Measurements from ENCODE around the gene TAS2R1.

The TAS2R1 gene

DNA sequence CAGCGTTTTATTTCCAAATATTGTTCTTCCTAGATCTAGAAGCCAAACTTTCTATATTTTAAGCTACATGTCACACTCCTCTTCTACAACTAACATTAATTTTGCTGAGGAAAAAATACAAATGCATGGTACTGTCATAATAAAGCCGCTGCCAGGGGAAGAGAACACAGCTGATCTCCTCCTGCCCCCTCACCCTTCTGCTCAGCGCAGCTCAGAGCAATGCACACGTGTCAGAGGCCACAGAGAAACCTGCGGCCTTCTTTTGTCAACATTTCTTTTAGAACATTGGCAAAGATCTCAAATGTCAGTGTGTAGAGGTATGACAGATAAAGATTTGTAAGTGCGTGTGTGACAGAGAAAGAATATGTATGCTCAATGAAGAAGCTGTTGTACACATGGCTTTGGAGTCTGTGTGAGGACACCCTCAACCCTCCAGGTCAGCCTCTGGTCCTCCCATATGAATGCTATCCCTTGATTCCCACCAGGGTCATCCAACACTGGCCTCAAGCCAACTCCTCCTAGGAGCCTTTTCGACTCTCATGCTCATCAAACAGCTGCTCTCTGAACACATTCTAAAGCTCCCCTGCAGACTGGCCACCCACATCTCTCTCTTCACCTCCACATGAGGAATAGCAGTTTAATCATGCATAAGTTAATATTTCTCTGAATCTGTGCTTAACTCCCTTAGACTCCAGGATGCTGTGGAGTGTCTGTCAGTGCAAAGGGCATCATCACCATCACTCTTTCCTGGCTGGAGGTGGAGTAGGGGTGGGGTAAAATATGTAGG is 40.9 kb downstream of the TAS2R1 start:
- TF ChIP-seq RAD21 (IDR thresholded peaks at IDR 0.05; ENCODE audit: low read depth) (no peak), EGR1 (IDR thresholded peaks at IDR 0.05) (no peak), TCF12 (IDR thresholded peaks at IDR 0.05; ENCODE audit: low read depth) (no peak), YY1 (IDR thresholded peaks at IDR 0.05; ENCODE audit: low read depth) (no peak), ZBTB7A (IDR thresholded peaks at IDR 0.05; ENCODE audit: low read depth) (no peak), CEBPB (IDR thresholded peaks at IDR 0.05) (no peak), CREB1 (IDR thresholded peaks at IDR 0.05; ENCODE audit: low read depth) (no peak), TEAD4 (IDR thresholded peaks at IDR 0.05) (no peak), EP300 (IDR thresholded peaks at IDR 0.05; ENCODE audit: borderline replicate concordance) (no peak), REST (IDR thresholded peaks at IDR 0.05; ENCODE audit: low read depth) (no peak)
- TF ChIP-seq, protein P1, sequence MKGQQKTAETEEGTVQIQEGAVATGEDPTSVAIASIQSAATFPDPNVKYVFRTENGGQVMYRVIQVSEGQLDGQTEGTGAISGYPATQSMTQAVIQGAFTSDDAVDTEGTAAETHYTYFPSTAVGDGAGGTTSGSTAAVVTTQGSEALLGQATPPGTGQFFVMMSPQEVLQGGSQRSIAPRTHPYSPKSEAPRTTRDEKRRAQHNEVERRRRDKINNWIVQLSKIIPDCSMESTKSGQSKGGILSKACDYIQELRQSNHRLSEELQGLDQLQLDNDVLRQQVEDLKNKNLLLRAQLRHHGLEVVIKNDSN (IDR thresholded peaks at IDR 0.05): no peak

GRCh38 chr5:9588254-9588653 is 41.9 kb downstream of the TAS2R1 start:
- TF ChIP-seq ZBTB7A (IDR thresholded peaks at IDR 0.05; ENCODE audit: low read depth) (no peak), NFIC (IDR thresholded peaks at IDR 0.05) (no peak), EP300 (IDR thresholded peaks at IDR 0.05; ENCODE audit: borderline replicate concordance) (no peak), CREB1 (IDR thresholded peaks at IDR 0.05; ENCODE audit: low read depth) (no peak), TEAD4 (IDR thresholded peaks at IDR 0.05) (no peak), TAF1 (IDR thresholded peaks at IDR 0.05; ENCODE audit: low read depth) (no peak), YY1 (IDR thresholded peaks at IDR 0.05; ENCODE audit: low read depth) (no peak), FOXM1 (IDR thresholded peaks at IDR 0.05; ENCODE audit: borderline replicate concordance, low read depth) (no peak), MAX (IDR thresholded peaks at IDR 0.05) (no peak), TCF12 (IDR thresholded peaks at IDR 0.05; ENCODE audit: low read depth) (no peak), CEBPB (IDR thresholded peaks at IDR 0.05) (no peak), REST (IDR thresholded peaks at IDR 0.05; ENCODE audit: low read depth) (no peak), EGR1 (IDR thresholded peaks at IDR 0.05) (no peak), RAD21 (IDR thresholded peaks at IDR 0.05; ENCODE audit: low read depth) (no peak)
- TF ChIP-seq, protein P1 (IDR thresholded peaks at IDR 0.05): no peak

DNA sequence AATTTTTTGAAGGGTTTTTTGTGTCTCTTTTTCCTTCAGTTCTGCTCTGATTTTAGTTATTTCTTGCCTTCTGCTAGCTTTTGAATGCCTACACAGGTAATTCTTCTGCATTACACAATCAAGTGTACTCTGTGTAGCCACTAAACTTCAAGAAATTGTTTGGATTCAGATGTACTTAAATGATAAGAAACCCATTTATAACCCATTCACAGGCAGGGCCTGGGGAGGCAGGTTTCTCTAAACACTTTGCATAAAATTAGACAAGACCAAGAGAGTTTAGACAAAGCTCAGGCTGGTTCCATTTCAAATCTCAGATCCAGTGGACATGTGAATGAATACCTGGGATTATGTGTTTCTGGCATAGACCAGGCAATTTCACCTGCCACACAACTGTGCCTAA is 43.0 kb downstream of the TAS2R1 start:
- TF ChIP-seq TEAD4 (IDR thresholded peaks at IDR 0.05) (no peak), ZBTB7A (IDR thresholded peaks at IDR 0.05; ENCODE audit: low read depth) (no peak), REST (IDR thresholded peaks at IDR 0.05; ENCODE audit: low read depth) (no peak), MAX (IDR thresholded peaks at IDR 0.05) (no peak), EGR1 (IDR thresholded peaks at IDR 0.05) (no peak), TAF1 (IDR thresholded peaks at IDR 0.05; ENCODE audit: low read depth) (no peak), NFIC (IDR thresholded peaks at IDR 0.05) (no peak), CEBPB (IDR thresholded peaks at IDR 0.05) (no peak), RAD21 (IDR thresholded peaks at IDR 0.05; ENCODE audit: low read depth) (no peak), CREB1 (IDR thresholded peaks at IDR 0.05; ENCODE audit: low read depth) (no peak)
- TF ChIP-seq, protein P1 (IDR thresholded peaks at IDR 0.05): no peak

- TF ChIP-seq, protein P1 (IDR thresholded peaks at IDR 0.05): no peak
- no peak for TF ChIP-seq NFIC (IDR thresholded peaks at IDR 0.05)
- TF ChIP-seq TEAD4 (IDR thresholded peaks at IDR 0.05): no peak
- no peak for TF ChIP-seq CREB1 (IDR thresholded peaks at IDR 0.05; ENCODE audit: low read depth)
- no peak for TF ChIP-seq MAX (IDR thresholded peaks at IDR 0.05)
- no peak for TF ChIP-seq TAF1 (IDR thresholded peaks at IDR 0.05; ENCODE audit: low read depth)
- no peak for TF ChIP-seq TCF12 (IDR thresholded peaks at IDR 0.05; ENCODE audit: low read depth)
- no peak for TF ChIP-seq FOXM1 (IDR thresholded peaks at IDR 0.05; ENCODE audit: borderline replicate concordance, low read depth)
- no peak for TF ChIP-seq EGR1 (IDR thresholded peaks at IDR 0.05)
- TF ChIP-seq YY1 (IDR thresholded peaks at IDR 0.05; ENCODE audit: low read depth): no peak
- TF ChIP-seq EP300 (IDR thresholded peaks at IDR 0.05; ENCODE audit: borderline replicate concordance): no peak
- TF ChIP-seq REST (IDR thresholded peaks at IDR 0.05; ENCODE audit: low read depth): no peak
- TF ChIP-seq CEBPB (IDR thresholded peaks at IDR 0.05): no peak
- no peak for TF ChIP-seq RAD21 (IDR thresholded peaks at IDR 0.05; ENCODE audit: low read depth)
- TF ChIP-seq ZBTB7A (IDR thresholded peaks at IDR 0.05; ENCODE audit: low read depth): no peak
Measured at GRCh38 chr5:9582406-9582805, 47.7 kb downstream of the TAS2R1 start.
